ENCODE data around the gene C5orf63.
"Not testable (repeated sequence)": the region's sequence is repeated elsewhere in the genome, so short reads cannot be mapped to it uniquely, and the experiment has no call there.

Gene C5orf63

GRCh38 chr5:127072861-127073846, at the start of gene C5orf63:
Gene C5orf63, minus strand, starts transcription at chr5:127073502. Its CDS starts 14,507 bp downstream, at chr5:127058995.
- TF ChIP-seq CTCF (IDR thresholded peaks at IDR 0.05; ENCODE audit: insufficient read depth, low read depth, low read length, missing control alignments) = peak; percentile 7
- DNase-seq (ENCODE audit: low read depth) = peak; percentile 84
- peak within 1 kb of the TSS; percentile 73 for H3K4me3 ChIP-seq (ENCODE audit: low read depth, low read length)

GRCh38 chr5:127112347-127112864, 39.1 kb upstream of the C5orf63 start:
- TF ChIP-seq CTCF (IDR thresholded peaks at IDR 0.05; ENCODE audit: insufficient read depth, low read depth, low read length, missing control alignments) = no peak
- DNase-seq (ENCODE audit: low read depth) = no peak
- no peak overlapping the region for H3K4me3 ChIP-seq (ENCODE audit: low read depth, low read length)

GRCh38 chr5:127111112-127111511, 37.8 kb upstream of the C5orf63 start:
- no peak for TF ChIP-seq CTCF (IDR thresholded peaks at IDR 0.05; ENCODE audit: insufficient read depth, low read depth, low read length, missing control alignments)
- no peak for DNase-seq (ENCODE audit: low read depth)
- no peak overlapping the region for H3K4me3 ChIP-seq (ENCODE audit: low read depth, low read length)

- DNase-seq (ENCODE audit: low read depth); H3K4me3 ChIP-seq (ENCODE audit: low read depth, low read length): not testable (repeated sequence)
These were observed 35.4 kb upstream of the C5orf63 start for GRCh38 chr5:127108624-127109260.

GRCh38 chr5:127101935-127102334, 28.6 kb upstream of the C5orf63 start:
- TF ChIP-seq CTCF (IDR thresholded peaks at IDR 0.05; ENCODE audit: insufficient read depth, low read depth, low read length, missing control alignments) = no peak
- DNase-seq (ENCODE audit: low read depth) = no peak
- no peak overlapping the region for H3K4me3 ChIP-seq (ENCODE audit: low read depth, low read length)

GRCh38 chr5:127101533-127101932, 28.2 kb upstream of the C5orf63 start:
- no peak for DNase-seq (ENCODE audit: low read depth)
- no peak for TF ChIP-seq CTCF (IDR thresholded peaks at IDR 0.05; ENCODE audit: insufficient read depth, low read depth, low read length, missing control alignments)
- no peak overlapping the region for H3K4me3 ChIP-seq (ENCODE audit: low read depth, low read length)

GRCh38 chr5:127098241-127098640, 24.9 kb upstream of the C5orf63 start:
- no peak for DNase-seq (ENCODE audit: low read depth)
- TF ChIP-seq CTCF (IDR thresholded peaks at IDR 0.05; ENCODE audit: insufficient read depth, low read depth, low read length, missing control alignments) = no peak
- H3K4me3 ChIP-seq (ENCODE audit: low read depth, low read length) = no peak overlapping the region
